ENCODE data around the gene FAM227B. TPM values are rescaled to one million over a fixed set of nuclear protein-coding genes. Genes with fewer than 3 reads are reported as not detected.

The FAM227B gene
- total and polyA plus RNA-seq, 2 donors (not counting 1 experiment from before 2014, with no cell fraction given): 2.7 to 9.7 TPM

- no peaks in the 10 kb centered on the region for H3K27me3 ChIP-seq (ENCODE audit: control insufficient read depth, insufficient read depth, low read length)
- H3K27ac ChIP-seq (ENCODE audit: insufficient read depth, low read length): peak within 1 kb of the TSS; percentile 71
- H4K20me1 ChIP-seq (ENCODE audit: control insufficient read depth, extremely low read depth, insufficient read depth, low read length): no peaks in the 10 kb centered on the region
- H3K4me1 ChIP-seq (ENCODE audit: control insufficient read depth, extremely low read depth, insufficient read depth, low read length): no peaks in the 10 kb centered on the region
- peak within 1 kb of the TSS; percentile 65 to 93 (median 72) for H3K4me3 ChIP-seq (replicated peaks in 1 of 4; ENCODE audit: control extremely low read depth in 1 of 4, insufficient read depth in 1 of 4, low read depth in 3 of 4, low read length in 4 of 4)
- no peaks in the 10 kb centered on the region for H3K36me3 ChIP-seq (ENCODE audit: control insufficient read depth, insufficient read depth, low read length)
- peak within 1 kb of the TSS; percentile 32 for H3K9ac ChIP-seq (ENCODE audit: insufficient read depth, low read length)
- H3K9me3 ChIP-seq (ENCODE audit: control insufficient read depth, insufficient read depth, low read depth, low read length): no peaks in the 10 kb centered on the region
- peaks cover 41% of the 10 kb centered on the region for H3K79me2 ChIP-seq (ENCODE audit: control insufficient read depth, insufficient read depth, low read length)
- peak within 1 kb of the TSS; percentile 46 for H3K4me2 ChIP-seq (ENCODE audit: extremely low read depth, insufficient read depth, low read length)
- no peak within 1 kb of the TSS for H2AFZ ChIP-seq (ENCODE audit: low read length)
- peak; percentile 68 to 93 for DNase-seq (ENCODE audit: low read depth in 2 of 2)
- TF ChIP-seq EZH2 (IDR thresholded peaks at IDR 0.05; ENCODE audit: low read length, missing control alignments): no peak
- TF ChIP-seq, protein P1, sequence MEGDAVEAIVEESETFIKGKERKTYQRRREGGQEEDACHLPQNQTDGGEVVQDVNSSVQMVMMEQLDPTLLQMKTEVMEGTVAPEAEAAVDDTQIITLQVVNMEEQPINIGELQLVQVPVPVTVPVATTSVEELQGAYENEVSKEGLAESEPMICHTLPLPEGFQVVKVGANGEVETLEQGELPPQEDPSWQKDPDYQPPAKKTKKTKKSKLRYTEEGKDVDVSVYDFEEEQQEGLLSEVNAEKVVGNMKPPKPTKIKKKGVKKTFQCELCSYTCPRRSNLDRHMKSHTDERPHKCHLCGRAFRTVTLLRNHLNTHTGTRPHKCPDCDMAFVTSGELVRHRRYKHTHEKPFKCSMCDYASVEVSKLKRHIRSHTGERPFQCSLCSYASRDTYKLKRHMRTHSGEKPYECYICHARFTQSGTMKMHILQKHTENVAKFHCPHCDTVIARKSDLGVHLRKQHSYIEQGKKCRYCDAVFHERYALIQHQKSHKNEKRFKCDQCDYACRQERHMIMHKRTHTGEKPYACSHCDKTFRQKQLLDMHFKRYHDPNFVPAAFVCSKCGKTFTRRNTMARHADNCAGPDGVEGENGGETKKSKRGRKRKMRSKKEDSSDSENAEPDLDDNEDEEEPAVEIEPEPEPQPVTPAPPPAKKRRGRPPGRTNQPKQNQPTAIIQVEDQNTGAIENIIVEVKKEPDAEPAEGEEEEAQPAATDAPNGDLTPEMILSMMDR (conservative IDR thresholded peaks at IDR 0.05 in 1 of 2, IDR thresholded peaks at IDR 0.05 in 1 of 2; ENCODE audit: low read depth in 1 of 2, low read length in 2 of 2): peak in 1 of 2 donors; percentile 43
Observed at GRCh38 chr15:49423021-49423420, 197.6 kb downstream of the FAM227B start, which contains the start of gene FGF7. TSS of gene FGF7 (plus strand) at chr15:49423242. CDS start at chr15:49424298, 1,056 bp downstream.

- peaks cover 33% of the 10 kb centered on the region for H3K79me2 ChIP-seq (ENCODE audit: control insufficient read depth, insufficient read depth, low read length)
- H3K27ac ChIP-seq (ENCODE audit: insufficient read depth, low read length): no peak overlapping the region
- no peak overlapping the region for H2AFZ ChIP-seq (ENCODE audit: low read length)
- DNase-seq (ENCODE audit: low read depth in 2 of 2): peak; percentile 65 to 88
- peak overlapping the region in 1 of 4 experiments; percentile 73 for H3K4me3 ChIP-seq (replicated peaks in 1 of 4; ENCODE audit: control extremely low read depth in 1 of 4, insufficient read depth in 1 of 4, low read depth in 3 of 4, low read length in 4 of 4)
- H3K27me3 ChIP-seq (ENCODE audit: control insufficient read depth, insufficient read depth, low read length): no peaks in the 10 kb centered on the region
- no peaks in the 10 kb centered on the region for H3K36me3 ChIP-seq (ENCODE audit: control insufficient read depth, insufficient read depth, low read length)
- no peaks in the 10 kb centered on the region for H4K20me1 ChIP-seq (ENCODE audit: control insufficient read depth, extremely low read depth, insufficient read depth, low read length)
- no peak overlapping the region for H3K9ac ChIP-seq (ENCODE audit: insufficient read depth, low read length)
- TF ChIP-seq, protein P1 (conservative IDR thresholded peaks at IDR 0.05 in 1 of 2, IDR thresholded peaks at IDR 0.05 in 1 of 2; ENCODE audit: low read depth in 1 of 2, low read length in 2 of 2): peak; percentile 54 to 73
- TF ChIP-seq EZH2 (IDR thresholded peaks at IDR 0.05; ENCODE audit: low read length, missing control alignments): no peak
- no peak overlapping the region for H3K4me2 ChIP-seq (ENCODE audit: extremely low read depth, insufficient read depth, low read length)
- H3K9me3 ChIP-seq (ENCODE audit: control insufficient read depth, insufficient read depth, low read depth, low read length): no peaks in the 10 kb centered on the region
- H3K4me1 ChIP-seq (ENCODE audit: control insufficient read depth, extremely low read depth, insufficient read depth, low read length): no peaks in the 10 kb centered on the region
Observed at GRCh38 chr15:49421991-49422390, 198.6 kb downstream of the FAM227B start.

GRCh38 chr15:49418811-49419210 lies 201.8 kb downstream of the FAM227B start:
- Histone ChIP-seq H3K36me3 (ENCODE audit: control insufficient read depth, insufficient read depth, low read length) (no peaks in the 10 kb centered on the region), H3K4me3 (replicated peaks in 1 of 4; ENCODE audit: control extremely low read depth in 1 of 4, insufficient read depth in 1 of 4, low read depth in 3 of 4, low read length in 4 of 4) (no peak overlapping the region), H2AFZ (ENCODE audit: low read length) (no peak overlapping the region), H4K20me1 (ENCODE audit: control insufficient read depth, extremely low read depth, insufficient read depth, low read length) (no peaks in the 10 kb centered on the region), H3K79me2 (ENCODE audit: control insufficient read depth, insufficient read depth, low read length) (peaks cover 7% of the 10 kb centered on the region), H3K27ac (ENCODE audit: insufficient read depth, low read length) (no peak overlapping the region), H3K4me1 (ENCODE audit: control insufficient read depth, extremely low read depth, insufficient read depth, low read length) (peaks cover 7% of the 10 kb centered on the region), H3K4me2 (ENCODE audit: extremely low read depth, insufficient read depth, low read length) (no peak overlapping the region), H3K9ac (ENCODE audit: insufficient read depth, low read length) (no peak overlapping the region), H3K9me3 (ENCODE audit: control insufficient read depth, insufficient read depth, low read depth, low read length) (no peaks in the 10 kb centered on the region), H3K27me3 (ENCODE audit: control insufficient read depth, insufficient read depth, low read length) (no peaks in the 10 kb centered on the region)
- peak in 1 of 2 donors; percentile 54 for DNase-seq (ENCODE audit: low read depth in 2 of 2)
- TF ChIP-seq, protein P1 (conservative IDR thresholded peaks at IDR 0.05 in 1 of 2, IDR thresholded peaks at IDR 0.05 in 1 of 2; ENCODE audit: low read depth in 1 of 2, low read length in 2 of 2): no peak
- no peak for TF ChIP-seq EZH2 (IDR thresholded peaks at IDR 0.05; ENCODE audit: low read length, missing control alignments)
